ENCODE results near the gene GARRE1. TPM values are rescaled to one million over a fixed set of nuclear protein-coding genes. Genes with fewer than 3 reads are reported as not detected.
"Not testable (repeated sequence)": the region's sequence is repeated elsewhere in the genome, so short reads cannot be mapped to it uniquely, and the experiment has no call there.

GARRE1 gene
- total RNA-seq, result 9.6 and 10.0 TPM in 2 replicates

- peaks cover 4% of the 10 kb centered on the region for H3K4me1 Mint-ChIP-seq (ENCODE audit: low read depth)
- H3K4me3 Mint-ChIP-seq (ENCODE audit: low read depth), result peak within 1 kb of the TSS; percentile 95
- H3K36me3 Mint-ChIP-seq (ENCODE audit: low read depth), result no peaks in the 10 kb centered on the region
- intact Hi-C loops (cut with micrococcal nuclease), result loop anchor here (1.0 kb wide), 1 partner anchor 15 kb away; no protein-coding TSS in a partner anchor
- peak; percentile 75 for DNase-seq (ENCODE audit: low spot score)
- peak within 1 kb of the TSS; percentile 93 for H3K27ac Mint-ChIP-seq
- H3K9me3 Mint-ChIP-seq, result no peaks in the 10 kb centered on the region
- H3K27me3 Mint-ChIP-seq (ENCODE audit: low read depth), result peaks cover 2% of the 10 kb centered on the region
Observed at GRCh38 chr19:34254046-34254697, at the start of gene GARRE1. TSS of gene GARRE1 (plus strand) at chr19:34254554. CDS start at chr19:34300474, 45,920 bp downstream.

GRCh38 chr19:34205324-34205723, 49.0 kb upstream of the GARRE1 start:
- H3K27me3 Mint-ChIP-seq (ENCODE audit: low read depth); H3K4me3 Mint-ChIP-seq (ENCODE audit: low read depth); H3K27ac Mint-ChIP-seq; H3K9me3 Mint-ChIP-seq; H3K4me1 Mint-ChIP-seq (ENCODE audit: low read depth); intact Hi-C loops (cut with micrococcal nuclease); DNase-seq (ENCODE audit: low spot score): not testable (repeated sequence)
- peaks cover 54% of the 10 kb centered on the region for H3K36me3 Mint-ChIP-seq (ENCODE audit: low read depth)

GRCh38 chr19:34208291-34208884, 46.0 kb upstream of the GARRE1 start:
- no peak for DNase-seq (ENCODE audit: low spot score)
- peaks cover 57% of the 10 kb centered on the region for H3K36me3 Mint-ChIP-seq (ENCODE audit: low read depth)
- no peak overlapping the region for H3K27ac Mint-ChIP-seq
- no peak overlapping the region for H3K4me3 Mint-ChIP-seq (ENCODE audit: low read depth)
- H3K27me3 Mint-ChIP-seq (ENCODE audit: low read depth), result no peaks in the 10 kb centered on the region
- no peaks in the 10 kb centered on the region for H3K4me1 Mint-ChIP-seq (ENCODE audit: low read depth)
- H3K9me3 Mint-ChIP-seq, result no peaks in the 10 kb centered on the region
- intact Hi-C loops (cut with micrococcal nuclease), result no loop called here

- no peak overlapping the region for H3K27ac Mint-ChIP-seq
- no peaks in the 10 kb centered on the region for H3K9me3 Mint-ChIP-seq
- intact Hi-C loops (cut with micrococcal nuclease), result no loop called here
- DNase-seq (ENCODE audit: low spot score), result no peak
- peaks cover 2% of the 10 kb centered on the region for H3K4me1 Mint-ChIP-seq (ENCODE audit: low read depth)
- H3K27me3 Mint-ChIP-seq (ENCODE audit: low read depth), result no peaks in the 10 kb centered on the region
- no peak overlapping the region for H3K4me3 Mint-ChIP-seq (ENCODE audit: low read depth)
- H3K36me3 Mint-ChIP-seq (ENCODE audit: low read depth), result peaks cover 57% of the 10 kb centered on the region
Observed at GRCh38 chr19:34209726-34210125, 44.6 kb upstream of the GARRE1 start.

- intact Hi-C loops (cut with micrococcal nuclease), result no loop called here
- peaks cover 62% of the 10 kb centered on the region for H3K36me3 Mint-ChIP-seq (ENCODE audit: low read depth)
- H3K4me3 Mint-ChIP-seq (ENCODE audit: low read depth), result no peak overlapping the region
- no peaks in the 10 kb centered on the region for H3K27me3 Mint-ChIP-seq (ENCODE audit: low read depth)
- H3K27ac Mint-ChIP-seq, result no peak overlapping the region
- H3K4me1 Mint-ChIP-seq (ENCODE audit: low read depth), result peaks cover 21% of the 10 kb centered on the region
- H3K9me3 Mint-ChIP-seq, result no peaks in the 10 kb centered on the region
- no peak for DNase-seq (ENCODE audit: low spot score)
Observed at GRCh38 chr19:34213283-34213682, 41.1 kb upstream of the GARRE1 start.

GRCh38 chr19:34214040-34214439, 40.3 kb upstream of the GARRE1 start:
- Mint-ChIP-seq H3K36me3 (ENCODE audit: low read depth) (peaks cover 63% of the 10 kb centered on the region), H3K27me3 (ENCODE audit: low read depth) (no peaks in the 10 kb centered on the region), H3K4me3 (ENCODE audit: low read depth) (no peak overlapping the region), H3K4me1 (ENCODE audit: low read depth) (peaks cover 26% of the 10 kb centered on the region), H3K9me3 (no peaks in the 10 kb centered on the region), H3K27ac (no peak overlapping the region)
- DNase-seq (ENCODE audit: low spot score), result no peak
- intact Hi-C loops (cut with micrococcal nuclease), result no loop called here

- intact Hi-C loops (cut with micrococcal nuclease), result no loop called here
- Mint-ChIP-seq H3K27me3 (ENCODE audit: low read depth) (no peaks in the 10 kb centered on the region), H3K36me3 (ENCODE audit: low read depth) (peaks cover 66% of the 10 kb centered on the region), H3K27ac (no peak overlapping the region), H3K4me1 (ENCODE audit: low read depth) (peaks cover 28% of the 10 kb centered on the region), H3K4me3 (ENCODE audit: low read depth) (no peak overlapping the region), H3K9me3 (no peaks in the 10 kb centered on the region)
- DNase-seq (ENCODE audit: low spot score), result no peak
Observed at GRCh38 chr19:34215006-34215665, 39.2 kb upstream of the GARRE1 start.

- Mint-ChIP-seq H3K4me3 (ENCODE audit: low read depth) (no peak overlapping the region), H3K36me3 (ENCODE audit: low read depth) (peaks cover 65% of the 10 kb centered on the region), H3K27me3 (ENCODE audit: low read depth) (no peaks in the 10 kb centered on the region), H3K9me3 (no peaks in the 10 kb centered on the region), H3K4me1 (ENCODE audit: low read depth) (peaks cover 30% of the 10 kb centered on the region), H3K27ac (no peak overlapping the region)
- intact Hi-C loops (cut with micrococcal nuclease), result no loop called here
- no peak for DNase-seq (ENCODE audit: low spot score)
Observed at GRCh38 chr19:34215666-34216038, 38.7 kb upstream of the GARRE1 start.

GRCh38 chr19:34216745-34217219, 37.6 kb upstream of the GARRE1 start:
- peaks cover 35% of the 10 kb centered on the region for H3K4me1 Mint-ChIP-seq (ENCODE audit: low read depth)
- H3K9me3 Mint-ChIP-seq; H3K27me3 Mint-ChIP-seq (ENCODE audit: low read depth); H3K4me3 Mint-ChIP-seq (ENCODE audit: low read depth); DNase-seq (ENCODE audit: low spot score); intact Hi-C loops (cut with micrococcal nuclease); H3K27ac Mint-ChIP-seq: not testable (repeated sequence)
- H3K36me3 Mint-ChIP-seq (ENCODE audit: low read depth), result peaks cover 68% of the 10 kb centered on the region

GRCh38 chr19:34217952-34218817, 36.2 kb upstream of the GARRE1 start:
- Mint-ChIP-seq H3K4me3 (ENCODE audit: low read depth) (peak overlapping the region; percentile 37), H3K27ac (peak overlapping the region; percentile 61), H3K4me1 (ENCODE audit: low read depth) (peaks cover 35% of the 10 kb centered on the region), H3K36me3 (ENCODE audit: low read depth) (peaks cover 76% of the 10 kb centered on the region), H3K27me3 (ENCODE audit: low read depth) (no peaks in the 10 kb centered on the region), H3K9me3 (no peaks in the 10 kb centered on the region)
- intact Hi-C loops (cut with micrococcal nuclease), result loop anchor here (2.0 kb wide), 1 partner anchor 47 kb away; no protein-coding TSS in a partner anchor
- DNase-seq (ENCODE audit: low spot score), result peak; percentile 57

- Mint-ChIP-seq H3K4me1 (ENCODE audit: low read depth) (peaks cover 38% of the 10 kb centered on the region), H3K9me3 (no peaks in the 10 kb centered on the region), H3K27me3 (ENCODE audit: low read depth) (no peaks in the 10 kb centered on the region), H3K4me3 (ENCODE audit: low read depth) (no peak overlapping the region), H3K36me3 (ENCODE audit: low read depth) (peaks cover 76% of the 10 kb centered on the region), H3K27ac (peak overlapping the region; percentile 61)
- intact Hi-C loops (cut with micrococcal nuclease), result loop anchor here (2.0 kb wide), 1 partner anchor 48 kb away; no protein-coding TSS in a partner anchor
- DNase-seq (ENCODE audit: low spot score), result no peak
Observed at GRCh38 chr19:34218818-34219164, 35.6 kb upstream of the GARRE1 start.

- intact Hi-C loops (cut with micrococcal nuclease), result loop anchor here (10.0 kb wide), 1 partner anchor 54 kb away; no protein-coding TSS in a partner anchor
- H3K27ac Mint-ChIP-seq, result no peak overlapping the region
- H3K36me3 Mint-ChIP-seq (ENCODE audit: low read depth), result peaks cover 81% of the 10 kb centered on the region
- H3K9me3 Mint-ChIP-seq, result no peaks in the 10 kb centered on the region
- no peaks in the 10 kb centered on the region for H3K27me3 Mint-ChIP-seq (ENCODE audit: low read depth)
- DNase-seq (ENCODE audit: low spot score), result peak; percentile 24
- no peak overlapping the region for H3K4me3 Mint-ChIP-seq (ENCODE audit: low read depth)
- H3K4me1 Mint-ChIP-seq (ENCODE audit: low read depth), result peaks cover 44% of the 10 kb centered on the region
Observed at GRCh38 chr19:34220472-34221063, 33.8 kb upstream of the GARRE1 start.

All from activated T-helper 2 cell treated with anti-CD3 and anti-CD28 coated beads, Interferon-gamma antibody, Interleukin-2, Interleukin-4, amounts not matched to agents 10 μg/mL and 5 μg/mL and 100 μg/mL, durations not matched to agents 14 hours and 24 hours and 36 hours (primary cell).